ENCODE measurements around the gene DLEC1. TPM values are rescaled to one million over a fixed set of nuclear protein-coding genes. Genes with fewer than 3 reads are reported as not detected.

Gene DLEC1
- under 0.01 and 0.21 TPM in 2 replicates for total RNA-seq

GRCh38 chr3:38039101-38039898 is at the start of gene DLEC1:
Gene DLEC1, plus strand, starts transcription at chr3:38039208. Its CDS starts 18 bp downstream, at chr3:38039226.

GRCh38 chr3:37990527-37990926 is 48.5 kb upstream of the DLEC1 start, which contains the start of gene VILL:
Gene VILL, plus strand, starts transcription at chr3:37990786. Its CDS starts 2,887 bp downstream, at chr3:37993673.

GRCh38 chr3:38029400-38030125 is 9.4 kb upstream of the DLEC1 start, which contains the start of gene PLCD1:
Gene PLCD1, minus strand, starts transcription at chr3:38029642. Its CDS starts 103 bp downstream, at chr3:38029539.

GRCh38 chr3:38136777-38137614 is 98.0 kb downstream of the DLEC1 start, which contains the start of gene ACAA1:
Gene ACAA1, minus strand, starts transcription at chr3:38137127. Its CDS starts 92 bp downstream, at chr3:38137035.

GRCh38 chr3:38138349-38139190 is 99.6 kb downstream of the DLEC1 start, which contains the start of gene MYD88:
Gene MYD88, plus strand, starts transcription at chr3:38138661. Its CDS starts 40 bp downstream, at chr3:38138701.

GRCh38 chr3:38164952-38165721 is 126.1 kb downstream of the DLEC1 start, which contains the start of gene OXSR1:
Gene OXSR1, plus strand, starts transcription at chr3:38165537. Its CDS starts 340 bp downstream, at chr3:38165877.

Other genes with a start within 250 kb of the DLEC1 start
- gene CTDSPL, start 177.3 kb upstream of the DLEC1 start, total RNA-seq = 37.3 and 76.8 TPM in 2 replicates
- gene VILL, start 48.4 kb upstream of the DLEC1 start, total RNA-seq = 28.0 and 45.5 TPM in 2 replicates
- gene PLCD1, start 9.6 kb upstream of the DLEC1 start, total RNA-seq = 41.4 and 41.6 TPM in 2 replicates
- gene ACAA1, start 97.9 kb downstream of the DLEC1 start, total RNA-seq = 46.9 and 54.7 TPM in 2 replicates
- gene MYD88, start 99.5 kb downstream of the DLEC1 start, total RNA-seq = 18.8 and 33.0 TPM in 2 replicates
- 66.7 and 167 TPM in 2 replicates for gene OXSR1, start 126.3 kb downstream of the DLEC1 start, total RNA-seq
- gene SLC22A13, start 226.6 kb downstream of the DLEC1 start, total RNA-seq = 0.34 and 0.43 TPM in 2 replicates
- 0.34 and 0.57 TPM in 2 replicates for gene SLC22A14, start 243.1 kb downstream of the DLEC1 start, total RNA-seq

All from nasal cavity respiratory epithelium epithelial cell of viscerocranial mucosa (primary cell).